GM12892 (cell line): ENCODE data around the gene TEX13D.

Experiments used
- POLR2A ChIP-seq: IDR thresholded peaks from 2 replicates; pipeline ENCODE4 v1.6.1; 2011; ENCODE audit warnings: low read depth, low read length, control low read depth
- POLR2AphosphoS5 ChIP-seq: IDR thresholded peaks from 2 replicates; pipeline ENCODE4 v1.6.1; 2011; ENCODE audit warnings: low read depth, low read length, control low read depth

- TF ChIP-seq POLR2AphosphoS5: no peak
- no peak for TF ChIP-seq POLR2A
These were observed 46.2 kb downstream of the TEX13D start for GRCh38 chrX:124378643-124379042.
